NCI-H446 treated with DMSO at 0.1 percent for 48 hours (cell line): ENCODE data around the gene SPIRE1.
A peak's percentile ranks its signal among the peaks of the same experiment; 100 is the strongest.

Experiments used
- DNase-seq: peaks from one replicate; lab custom pipeline; 2025; lab: John Stamatoyannopoulos, UW

SPIRE1 gene

GRCh38 chr18:12443551-12443950, 214.4 kb downstream of the SPIRE1 start:
- no peak for DNase-seq

- DNase-seq: no peak
Observed at GRCh38 chr18:12442946-12443345, 215.0 kb downstream of the SPIRE1 start.

GRCh38 chr18:12441475-12442034, 216.4 kb downstream of the SPIRE1 start:
- no peak for DNase-seq

GRCh38 chr18:12438257-12438656, 219.7 kb downstream of the SPIRE1 start:
- no peak for DNase-seq

- DNase-seq: no peak
Observed at GRCh38 chr18:12435867-12436266, 222.0 kb downstream of the SPIRE1 start.

- no peak for DNase-seq
Observed at GRCh38 chr18:12434541-12434929, 223.4 kb downstream of the SPIRE1 start.

- no peak for DNase-seq
Observed at GRCh38 chr18:12433829-12434540, 223.9 kb downstream of the SPIRE1 start.

- DNase-seq: no peak
Observed at GRCh38 chr18:12432881-12433280, 225.0 kb downstream of the SPIRE1 start.

GRCh38 chr18:12432196-12432595, 225.7 kb downstream of the SPIRE1 start:
- no peak for DNase-seq

- no peak for DNase-seq
Observed at GRCh38 chr18:12431561-12431960, 226.3 kb downstream of the SPIRE1 start.

GRCh38 chr18:12430137-12430990, 227.5 kb downstream of the SPIRE1 start:
- DNase-seq: no peak

- no peak for DNase-seq
Observed at GRCh38 chr18:12429556-12429955, 228.4 kb downstream of the SPIRE1 start.

GRCh38 chr18:12428923-12429322, 229.0 kb downstream of the SPIRE1 start:
- DNase-seq: no peak

GRCh38 chr18:12426924-12427323, 231.0 kb downstream of the SPIRE1 start:
- DNase-seq: no peak

- no peak for DNase-seq
Observed at GRCh38 chr18:12424252-12424651, 233.7 kb downstream of the SPIRE1 start.

GRCh38 chr18:12423820-12424219, 234.1 kb downstream of the SPIRE1 start:
- no peak for DNase-seq

GRCh38 chr18:12423393-12423792, 234.5 kb downstream of the SPIRE1 start:
- DNase-seq: no peak

- DNase-seq: peak; percentile 2
Observed at GRCh38 chr18:12422936-12423335, 235.0 kb downstream of the SPIRE1 start.

- DNase-seq: no peak
Observed at GRCh38 chr18:12421732-12422131, 236.2 kb downstream of the SPIRE1 start.

- peak; percentile 10 for DNase-seq
Observed at GRCh38 chr18:12420821-12421421, 237.0 kb downstream of the SPIRE1 start.

- DNase-seq: no peak
Observed at GRCh38 chr18:12417687-12418086, 240.2 kb downstream of the SPIRE1 start.

GRCh38 chr18:12416098-12416729, 241.7 kb downstream of the SPIRE1 start:
- DNase-seq: no peak
